Measurements from ENCODE around the gene NARF. TPM values are rescaled to one million over a fixed set of nuclear protein-coding genes. Genes with fewer than 3 reads are reported as not detected.

Gene NARF
- total RNA-seq, 2 experiments from 2014 or later, result 75.0 to 151 TPM

GRCh38 chr17:82444941-82445521 is 13.5 kb upstream of the NARF start:
- Histone ChIP-seq H3K4me3 (ENCODE audit: low read depth, low read length, poor library complexity, severe bottlenecking) (no peak overlapping the region), H2AFZ (ENCODE audit: low read length) (no peak overlapping the region), H3K9me3 (ENCODE audit: low read length) (no peaks in the 10 kb centered on the region), H3K9me2 (ENCODE audit: insufficient read depth, low read length) (no peaks in the 10 kb centered on the region), H3K27ac (ENCODE audit: low read depth, low read length, poor library complexity, severe bottlenecking) (no peak overlapping the region), H4K20me1 (ENCODE audit: insufficient read depth, low read length) (peaks cover 3% of the 10 kb centered on the region), H3K79me2 (ENCODE audit: insufficient read depth, low read depth, low read length) (peaks cover 33% of the 10 kb centered on the region), H3K36me3 (ENCODE audit: insufficient read depth, low read length) (peaks cover 85% of the 10 kb centered on the region), H3K4me1 (ENCODE audit: insufficient read depth, low read length, poor library complexity, severe bottlenecking) (peaks cover 31% of the 10 kb centered on the region), H3K4me2 (ENCODE audit: low read length) (no peak overlapping the region)
- intact Hi-C loops (cut with micrococcal nuclease; ENCODE audit: unreplicated experiment), result no loop called here
- no peak for TF ChIP-seq CTCF (conservative IDR thresholded peaks at IDR 0.05; ENCODE audit: low read length)
- TF ChIP-seq EZH2phosphoT487 (IDR thresholded peaks at IDR 0.05; ENCODE audit: borderline replicate concordance, low read depth, low read length), result no peak
- BruUV-seq (replicated peaks), result no TSS peak
- DNase-seq (ENCODE audit: low spot score), result no peak
- ChIA-PET POLR2A (interaction anchor here (0.6 kb wide), 1 partner anchor 84 kb away, joined by 4 read pairs; no protein-coding TSS in a partner anchor), CTCF (ENCODE audit: unreplicated experiment) (no interaction called here)

GRCh38 chr17:82445542-82445941 is 13.0 kb upstream of the NARF start:
- ChIA-PET POLR2A (interaction anchor here (0.6 kb wide), 1 partner anchor 83 kb away, joined by 4 read pairs; no protein-coding TSS in a partner anchor), CTCF (ENCODE audit: unreplicated experiment) (no interaction called here)
- Histone ChIP-seq H3K4me3 (ENCODE audit: low read depth, low read length, poor library complexity, severe bottlenecking) (no peak overlapping the region), H3K79me2 (ENCODE audit: insufficient read depth, low read depth, low read length) (peaks cover 33% of the 10 kb centered on the region), H3K4me1 (ENCODE audit: insufficient read depth, low read length, poor library complexity, severe bottlenecking) (peaks cover 31% of the 10 kb centered on the region), H3K27ac (ENCODE audit: low read depth, low read length, poor library complexity, severe bottlenecking) (no peak overlapping the region), H3K9me3 (ENCODE audit: low read length) (no peaks in the 10 kb centered on the region), H3K36me3 (ENCODE audit: insufficient read depth, low read length) (peaks cover 85% of the 10 kb centered on the region), H2AFZ (ENCODE audit: low read length) (no peak overlapping the region), H4K20me1 (ENCODE audit: insufficient read depth, low read length) (peaks cover 3% of the 10 kb centered on the region), H3K9me2 (ENCODE audit: insufficient read depth, low read length) (no peaks in the 10 kb centered on the region), H3K4me2 (ENCODE audit: low read length) (no peak overlapping the region)
- no peak for TF ChIP-seq EZH2phosphoT487 (IDR thresholded peaks at IDR 0.05; ENCODE audit: borderline replicate concordance, low read depth, low read length)
- no peak for TF ChIP-seq CTCF (conservative IDR thresholded peaks at IDR 0.05; ENCODE audit: low read length)
- BruUV-seq (replicated peaks), result no TSS peak
- intact Hi-C loops (cut with micrococcal nuclease; ENCODE audit: unreplicated experiment), result no loop called here
- no peak for DNase-seq (ENCODE audit: low spot score)

- H2AFZ ChIP-seq (ENCODE audit: low read length), result no peak overlapping the region
- no peak overlapping the region for H3K27ac ChIP-seq (ENCODE audit: low read depth, low read length, poor library complexity, severe bottlenecking)
- intact Hi-C loops (cut with micrococcal nuclease; ENCODE audit: unreplicated experiment), result no loop called here
- CTCF ChIA-PET (ENCODE audit: unreplicated experiment), result no interaction called here
- no peak for TF ChIP-seq CTCF (conservative IDR thresholded peaks at IDR 0.05; ENCODE audit: low read length)
- no peak for TF ChIP-seq EZH2phosphoT487 (IDR thresholded peaks at IDR 0.05; ENCODE audit: borderline replicate concordance, low read depth, low read length)
- H3K9me3 ChIP-seq (ENCODE audit: low read length), result no peaks in the 10 kb centered on the region
- DNase-seq (ENCODE audit: low spot score), result no peak
- BruUV-seq (replicated peaks), result no TSS peak
- H3K36me3 ChIP-seq (ENCODE audit: insufficient read depth, low read length), result peaks cover 79% of the 10 kb centered on the region
- no peak overlapping the region for H3K4me3 ChIP-seq (ENCODE audit: low read depth, low read length, poor library complexity, severe bottlenecking)
- H4K20me1 ChIP-seq (ENCODE audit: insufficient read depth, low read length), result peaks cover 3% of the 10 kb centered on the region
- no peaks in the 10 kb centered on the region for H3K9me2 ChIP-seq (ENCODE audit: insufficient read depth, low read length)
- H3K4me2 ChIP-seq (ENCODE audit: low read length), result no peak overlapping the region
- H3K4me1 ChIP-seq (ENCODE audit: insufficient read depth, low read length, poor library complexity, severe bottlenecking), result peaks cover 34% of the 10 kb centered on the region
- peaks cover 36% of the 10 kb centered on the region for H3K79me2 ChIP-seq (ENCODE audit: insufficient read depth, low read depth, low read length)
- POLR2A ChIA-PET, result no interaction called here
These were observed 12.4 kb upstream of the NARF start for GRCh38 chr17:82446124-82446523.
